PFSK-1 (cell line): Measurements from ENCODE around the gene MINDY4.

ENCODE experiments used
- FOXP2 ChIP-seq: optimal IDR thresholded peaks from 2 replicates; pipeline ENCODE3; 2011; ENCODE audit warnings: borderline replicate concordance, control low read depth, inconsistent platforms; ENCODE audit not compliant: insufficient read depth; ENCODE audit errors: extremely low read length, extremely low read depth
- POLR2AphosphoS5 ChIP-seq: IDR thresholded peaks from 2 replicates; pipeline ENCODE4 v1.6.1; 2012; ENCODE audit warnings: low read depth, mild to moderate bottlenecking, control low read depth, low read length, moderate library complexity

GRCh38 chr7:30893357-30893756 lies 122.1 kb downstream of the MINDY4 start:
- no peak for TF ChIP-seq POLR2AphosphoS5
- TF ChIP-seq FOXP2: no peak
